Measurements from ENCODE around the gene HOOK2. TPM values are rescaled to one million over a fixed set of nuclear protein-coding genes. Genes with fewer than 3 reads are reported as not detected.

HOOK2 gene
- total and polyA plus RNA-seq, 4 donors = 39.8 to 67.4 (median 50.6) TPM

DNA sequence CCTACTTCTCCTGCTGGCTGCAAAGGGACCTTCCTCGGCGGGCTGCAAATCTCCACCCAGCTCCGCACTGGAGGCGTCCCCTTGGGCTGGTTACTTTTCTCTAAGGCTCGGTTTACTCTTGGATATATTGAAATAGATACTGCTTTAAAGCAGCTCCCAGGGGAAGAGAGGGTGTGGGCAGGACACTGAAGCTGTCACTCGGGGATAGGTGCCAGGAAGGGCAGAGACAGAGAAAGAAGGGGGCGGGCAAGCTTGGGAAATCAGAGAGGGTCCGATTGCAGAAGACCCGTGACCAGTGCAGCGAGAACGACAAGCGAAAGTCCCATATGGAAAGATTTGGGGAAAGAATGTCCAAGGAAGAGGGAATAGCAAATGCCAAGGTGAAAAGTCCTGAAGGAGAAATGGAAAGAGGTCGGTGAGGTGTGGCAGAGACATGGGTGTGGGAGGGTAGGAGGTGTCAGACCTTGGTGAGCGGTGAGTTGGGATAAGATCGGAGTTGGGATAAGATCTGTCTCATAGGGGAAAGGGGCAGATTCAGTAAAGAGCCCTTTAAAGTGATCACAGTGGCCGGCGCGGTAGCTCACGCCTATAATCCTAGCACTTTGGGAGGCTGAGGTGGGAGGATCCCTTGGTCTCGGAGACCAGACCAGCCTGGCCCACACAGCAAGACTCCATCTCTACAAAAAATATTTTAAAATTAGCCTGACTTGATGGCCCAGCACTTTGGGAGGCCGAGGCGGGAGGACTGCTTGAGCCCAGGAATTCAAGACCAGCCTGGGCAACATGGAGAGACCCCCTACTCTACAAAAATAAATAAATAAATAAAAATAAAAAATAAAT is 27.1 kb upstream of the HOOK2 start:
- H3K4me1 ChIP-seq (ENCODE audit: control insufficient read depth in 5 of 5, insufficient read depth in 5 of 5, low read length in 5 of 5) = peaks cover 3 to 30% (median 10%) of the 10 kb centered on the region in 5 donors
- ATAC-seq (ENCODE audit: insufficient read depth, low FRiP score) (no peak), DNase-seq (peak in 1 of 3 donors; percentile 29)
- no peaks in the 10 kb centered on the region for H3K27me3 ChIP-seq (ENCODE audit: control insufficient read depth in 3 of 3, insufficient read depth in 3 of 3, low read length in 2 of 3)
- peaks cover 0 to 10% (median 7%) of the 10 kb centered on the region in 4 donors for H3K36me3 ChIP-seq (ENCODE audit: control insufficient read depth in 4 of 4, insufficient read depth in 4 of 4, low read length in 4 of 4)
- no peak overlapping the region for H3K27ac ChIP-seq (ENCODE audit: low read depth in 1 of 2, low read length in 1 of 2)
- H3K9ac ChIP-seq (ENCODE audit: insufficient read depth in 1 of 2, low read length in 2 of 2) = peak overlapping the region in 1 of 2 donors; percentile 62
- H3K9me3 ChIP-seq (ENCODE audit: control insufficient read depth in 4 of 4, insufficient read depth in 3 of 4, low read length in 3 of 4) = no peaks in the 10 kb centered on the region
- TF ChIP-seq, protein P1, sequence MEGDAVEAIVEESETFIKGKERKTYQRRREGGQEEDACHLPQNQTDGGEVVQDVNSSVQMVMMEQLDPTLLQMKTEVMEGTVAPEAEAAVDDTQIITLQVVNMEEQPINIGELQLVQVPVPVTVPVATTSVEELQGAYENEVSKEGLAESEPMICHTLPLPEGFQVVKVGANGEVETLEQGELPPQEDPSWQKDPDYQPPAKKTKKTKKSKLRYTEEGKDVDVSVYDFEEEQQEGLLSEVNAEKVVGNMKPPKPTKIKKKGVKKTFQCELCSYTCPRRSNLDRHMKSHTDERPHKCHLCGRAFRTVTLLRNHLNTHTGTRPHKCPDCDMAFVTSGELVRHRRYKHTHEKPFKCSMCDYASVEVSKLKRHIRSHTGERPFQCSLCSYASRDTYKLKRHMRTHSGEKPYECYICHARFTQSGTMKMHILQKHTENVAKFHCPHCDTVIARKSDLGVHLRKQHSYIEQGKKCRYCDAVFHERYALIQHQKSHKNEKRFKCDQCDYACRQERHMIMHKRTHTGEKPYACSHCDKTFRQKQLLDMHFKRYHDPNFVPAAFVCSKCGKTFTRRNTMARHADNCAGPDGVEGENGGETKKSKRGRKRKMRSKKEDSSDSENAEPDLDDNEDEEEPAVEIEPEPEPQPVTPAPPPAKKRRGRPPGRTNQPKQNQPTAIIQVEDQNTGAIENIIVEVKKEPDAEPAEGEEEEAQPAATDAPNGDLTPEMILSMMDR (IDR thresholded peaks at IDR 0.05; ENCODE audit: control extremely low read depth, extremely low read depth) = no peak
- WGBS, 2 donors = 43 to 49% methylated on average over 22 of the region's 22 CpGs
- H3K4me3 ChIP-seq = no peak overlapping the region

DNA sequence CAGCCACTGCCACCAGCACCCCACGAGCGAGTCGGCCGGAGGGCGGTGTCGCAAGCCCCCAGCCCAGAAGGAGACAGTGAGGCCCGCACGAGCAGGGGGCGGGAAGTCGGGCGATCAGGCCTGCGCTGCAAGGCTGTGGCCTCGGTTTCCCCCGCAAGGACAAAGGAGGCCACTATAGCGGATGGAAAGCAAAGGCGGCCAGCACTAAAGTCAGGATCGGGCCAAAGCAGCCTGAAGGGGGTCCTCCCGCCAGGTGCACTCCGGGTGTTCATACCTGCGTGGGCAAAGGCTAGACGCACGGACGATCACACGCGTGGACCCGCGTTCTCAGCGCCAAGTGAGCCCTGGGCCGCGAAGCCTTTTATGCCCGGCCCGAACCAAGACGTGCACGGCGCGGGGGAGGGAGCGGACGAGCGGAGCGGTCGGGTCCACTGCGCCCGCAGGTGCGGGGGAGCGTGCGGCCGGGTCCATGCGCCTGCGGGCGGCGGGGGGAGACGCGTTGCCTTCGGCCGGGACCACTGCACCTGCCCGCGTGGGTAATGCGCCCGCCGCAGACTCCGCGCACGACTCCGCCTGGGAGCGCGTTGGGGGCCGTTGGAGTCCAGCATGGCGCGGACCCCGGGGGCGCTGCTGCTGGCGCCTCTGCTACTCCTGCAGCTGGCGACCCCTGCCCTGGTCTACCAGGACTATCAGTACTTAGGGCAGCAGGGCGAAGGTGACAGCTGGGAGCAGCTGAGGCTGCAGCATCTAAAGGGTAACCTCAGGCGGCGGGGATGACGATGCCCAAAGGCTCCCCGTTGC is 26.3 kb upstream of the HOOK2 start, which contains the start of the genes PRDX2 and THSD8:
Gene PRDX2 (minus strand): TSS at position 335 of the 801 bp plus-strand sequence. CDS start 539 bp downstream, outside the sequence.
Gene THSD8 (plus strand): TSS at position 604 of the 801 bp plus-strand sequence. CDS start 3 bp downstream, at position 607.
- peak; percentile 76 for ATAC-seq (ENCODE audit: insufficient read depth, low FRiP score)
- WGBS, 2 donors = 0% methylated on average over 67 to 78 of the region's 78 CpGs
- TF ChIP-seq, protein P1 (IDR thresholded peaks at IDR 0.05; ENCODE audit: control extremely low read depth, extremely low read depth) = no peak
- H3K27me3 ChIP-seq (ENCODE audit: control insufficient read depth in 3 of 3, insufficient read depth in 3 of 3, low read length in 2 of 3) = no peaks in the 10 kb centered on the region
- H3K9me3 ChIP-seq (ENCODE audit: control insufficient read depth in 4 of 4, insufficient read depth in 3 of 4, low read length in 3 of 4) = no peaks in the 10 kb centered on the region
- H3K9ac ChIP-seq (ENCODE audit: insufficient read depth in 1 of 2, low read length in 2 of 2) = peak within 1 kb of the TSS; percentile 67 to 85
- H3K27ac ChIP-seq (ENCODE audit: low read depth in 1 of 2, low read length in 1 of 2) = peak within 1 kb of the TSS; percentile 58 to 83
- peaks cover 0 to 10% (median 9%) of the 10 kb centered on the region in 4 donors for H3K36me3 ChIP-seq (ENCODE audit: control insufficient read depth in 4 of 4, insufficient read depth in 4 of 4, low read length in 4 of 4)
- H3K4me3 ChIP-seq = peak within 1 kb of the TSS; percentile 67
- peak; percentile 79 to 88 (median 80) for DNase-seq
- peaks cover 3 to 22% (median 4%) of the 10 kb centered on the region in 5 donors for H3K4me1 ChIP-seq (ENCODE audit: control insufficient read depth in 5 of 5, insufficient read depth in 5 of 5, low read length in 5 of 5)

DNA sequence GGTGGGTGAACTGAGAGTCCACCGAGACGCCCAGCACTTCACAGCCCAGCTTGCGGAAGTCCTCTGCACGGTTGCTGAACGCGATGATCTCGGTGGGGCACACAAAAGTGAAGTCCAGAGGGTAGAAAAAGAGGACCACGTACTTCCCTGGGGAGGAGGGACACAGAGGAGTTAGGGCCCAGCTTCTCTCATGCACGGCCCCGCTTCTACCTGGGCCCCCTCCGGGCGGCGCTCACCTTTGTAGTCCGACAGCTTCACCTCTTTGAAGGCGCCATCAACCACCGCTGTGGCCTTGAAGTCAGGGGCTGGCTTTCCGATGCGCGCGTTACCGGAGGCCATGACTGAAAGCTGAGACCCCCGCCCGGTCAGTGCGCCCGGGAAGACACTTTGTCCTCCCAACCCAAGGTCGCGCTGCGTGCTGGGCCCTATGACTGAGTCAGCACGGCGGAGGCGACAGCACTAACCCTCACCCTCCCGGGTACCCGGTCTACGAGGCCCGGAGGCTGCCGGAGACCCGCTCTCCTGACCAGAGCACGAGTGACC is 25.6 kb upstream of the HOOK2 start:
- H3K4me3 ChIP-seq = peak overlapping the region; percentile 67
- 8 to 21% methylated on average over 38 of the region's 38 CpGs for WGBS, 2 donors
- H3K27ac ChIP-seq (ENCODE audit: low read depth in 1 of 2, low read length in 1 of 2) = peak overlapping the region; percentile 58 to 83
- ATAC-seq (ENCODE audit: insufficient read depth, low FRiP score) = no peak
- peaks cover 0 to 10% (median 9%) of the 10 kb centered on the region in 4 donors for H3K36me3 ChIP-seq (ENCODE audit: control insufficient read depth in 4 of 4, insufficient read depth in 4 of 4, low read length in 4 of 4)
- no peaks in the 10 kb centered on the region for H3K27me3 ChIP-seq (ENCODE audit: control insufficient read depth in 3 of 3, insufficient read depth in 3 of 3, low read length in 2 of 3)
- peaks cover 2 to 24% (median 4%) of the 10 kb centered on the region in 5 donors for H3K4me1 ChIP-seq (ENCODE audit: control insufficient read depth in 5 of 5, insufficient read depth in 5 of 5, low read length in 5 of 5)
- H3K9ac ChIP-seq (ENCODE audit: insufficient read depth in 1 of 2, low read length in 2 of 2) = peak overlapping the region; percentile 67 to 85
- TF ChIP-seq, protein P1 (IDR thresholded peaks at IDR 0.05; ENCODE audit: control extremely low read depth, extremely low read depth) = no peak
- H3K9me3 ChIP-seq (ENCODE audit: control insufficient read depth in 4 of 4, insufficient read depth in 3 of 4, low read length in 3 of 4) = no peaks in the 10 kb centered on the region
- no peak for DNase-seq

Data from lung (tissue), 12 donors.